Measurements from ENCODE around the gene FERMT2.

FERMT2 gene

GRCh38 chr14:52824462-52824861, 126.4 kb downstream of the FERMT2 start:
- DNase-seq (ENCODE audit: low spot score): no peak

DNA sequence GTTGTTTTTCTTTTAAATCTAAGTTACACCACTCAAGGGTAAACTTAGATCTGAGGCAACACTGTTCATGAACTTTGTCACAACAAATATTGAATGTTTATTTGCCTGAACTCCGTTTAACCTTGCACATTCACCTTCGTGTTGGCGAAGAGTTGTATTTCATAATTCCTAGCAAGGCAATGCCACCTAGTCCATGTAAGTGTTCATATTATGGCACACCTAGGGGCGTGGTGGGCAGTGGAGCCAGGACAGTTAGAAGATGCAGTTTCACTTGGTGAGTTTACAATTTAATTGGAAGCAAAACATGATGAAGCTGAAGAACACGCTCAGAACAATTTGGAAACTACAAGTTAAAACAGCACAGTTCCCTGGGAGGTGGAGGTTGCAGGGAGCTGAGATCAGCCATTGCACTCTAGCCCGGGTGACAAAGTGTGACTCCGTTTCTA, 129.0 kb downstream of the FERMT2 start:
- DNase-seq (ENCODE audit: low spot score): no peak

GRCh38 chr14:52808101-52808500, 142.7 kb downstream of the FERMT2 start:
- DNase-seq (ENCODE audit: low spot score): no peak

Measured in left forelimb (tissue), 1 donor.